ENCODE measurements around the gene FOXJ3.

- TF ChIP-seq EZH2phosphoT487 (IDR thresholded peaks at IDR 0.05; ENCODE audit: insufficient read depth, low read depth) (no peak), EZH2 (IDR thresholded peaks at IDR 0.05; ENCODE audit: insufficient read depth, poor library complexity, severe bottlenecking) (no peak)
Observed at GRCh38 chr1:42240966-42241755, 93.9 kb downstream of the FOXJ3 start.

Measured in GM23248 (cell line).